ENCODE results near the gene SNTG2. TPM values are rescaled to one million over a fixed set of nuclear protein-coding genes. Genes with fewer than 3 reads are reported as not detected.

The SNTG2 gene
- total RNA-seq, 1 donor from 2014 or later: 7.7 TPM

GRCh38 chr2:1037066-1037465, 86.4 kb downstream of the SNTG2 start:
- H3K27me3 Mint-ChIP-seq (ENCODE audit: unreplicated experiment): peaks cover 8% of the 10 kb centered on the region
- TF ChIP-seq CTCF (IDR thresholded peaks at IDR 0.05; ENCODE audit: partially characterized antibody, unreplicated experiment): no peak
- peaks cover 51% of the 10 kb centered on the region for H3K4me1 Mint-ChIP-seq (ENCODE audit: low read depth, unreplicated experiment)
- peak; percentile 74 for DNase-seq
- peaks cover 13% of the 10 kb centered on the region for H3K9me3 Mint-ChIP-seq (ENCODE audit: unreplicated experiment)
- peak overlapping the region; percentile 52 for H3K4me3 Mint-ChIP-seq (ENCODE audit: unreplicated experiment)
- H3K27ac Mint-ChIP-seq (ENCODE audit: unreplicated experiment): peak overlapping the region; percentile 63
- H3K36me3 Mint-ChIP-seq (ENCODE audit: unreplicated experiment): peaks cover 7% of the 10 kb centered on the region

GRCh38 chr2:1039549-1039948, 88.9 kb downstream of the SNTG2 start:
- peak; percentile 43 for DNase-seq
- peak overlapping the region; percentile 50 for H3K27ac Mint-ChIP-seq (ENCODE audit: unreplicated experiment)
- H3K36me3 Mint-ChIP-seq (ENCODE audit: unreplicated experiment): peaks cover 22% of the 10 kb centered on the region
- H3K4me3 Mint-ChIP-seq (ENCODE audit: unreplicated experiment): no peak overlapping the region
- peaks cover 51% of the 10 kb centered on the region for H3K4me1 Mint-ChIP-seq (ENCODE audit: low read depth, unreplicated experiment)
- TF ChIP-seq CTCF (IDR thresholded peaks at IDR 0.05; ENCODE audit: partially characterized antibody, unreplicated experiment): no peak
- peaks cover 12% of the 10 kb centered on the region for H3K9me3 Mint-ChIP-seq (ENCODE audit: unreplicated experiment)
- peaks cover 6% of the 10 kb centered on the region for H3K27me3 Mint-ChIP-seq (ENCODE audit: unreplicated experiment)

- Mint-ChIP-seq H3K27ac (ENCODE audit: unreplicated experiment) (no peak overlapping the region), H3K9me3 (ENCODE audit: unreplicated experiment) (peaks cover 13% of the 10 kb centered on the region), H3K4me1 (ENCODE audit: low read depth, unreplicated experiment) (peaks cover 36% of the 10 kb centered on the region), H3K4me3 (ENCODE audit: unreplicated experiment) (no peak overlapping the region), H3K27me3 (ENCODE audit: unreplicated experiment) (peaks cover 6% of the 10 kb centered on the region), H3K36me3 (ENCODE audit: unreplicated experiment) (peaks cover 29% of the 10 kb centered on the region)
- no peak for DNase-seq
- TF ChIP-seq CTCF (IDR thresholded peaks at IDR 0.05; ENCODE audit: partially characterized antibody, unreplicated experiment): no peak
Measured at GRCh38 chr2:1041012-1041805, 90.6 kb downstream of the SNTG2 start.

- no peak for DNase-seq
- Mint-ChIP-seq H3K9me3 (ENCODE audit: unreplicated experiment) (peaks cover 3% of the 10 kb centered on the region), H3K4me1 (ENCODE audit: low read depth, unreplicated experiment) (peaks cover 12% of the 10 kb centered on the region), H3K4me3 (ENCODE audit: unreplicated experiment) (no peak overlapping the region), H3K27me3 (ENCODE audit: unreplicated experiment) (peaks cover 2% of the 10 kb centered on the region), H3K27ac (ENCODE audit: unreplicated experiment) (no peak overlapping the region), H3K36me3 (ENCODE audit: unreplicated experiment) (peaks cover 34% of the 10 kb centered on the region)
- TF ChIP-seq CTCF (IDR thresholded peaks at IDR 0.05; ENCODE audit: partially characterized antibody, unreplicated experiment): no peak
Measured at GRCh38 chr2:1045109-1045508, 94.5 kb downstream of the SNTG2 start.

- no peak overlapping the region for H3K4me3 Mint-ChIP-seq (ENCODE audit: unreplicated experiment)
- TF ChIP-seq CTCF (IDR thresholded peaks at IDR 0.05; ENCODE audit: partially characterized antibody, unreplicated experiment): no peak
Measured at GRCh38 chr2:1046067-1046466, 95.4 kb downstream of the SNTG2 start.

More at GRCh38 chr2:1046067-1046466, 95.4 kb downstream of the SNTG2 start:
- H3K36me3 Mint-ChIP-seq (ENCODE audit: unreplicated experiment): peaks cover 34% of the 10 kb centered on the region
- H3K4me1 Mint-ChIP-seq (ENCODE audit: low read depth, unreplicated experiment): peaks cover 5% of the 10 kb centered on the region
- DNase-seq: no peak
- H3K9me3 Mint-ChIP-seq (ENCODE audit: unreplicated experiment): peaks cover 3% of the 10 kb centered on the region
- H3K27me3 Mint-ChIP-seq (ENCODE audit: unreplicated experiment): no peaks in the 10 kb centered on the region
- no peak overlapping the region for H3K27ac Mint-ChIP-seq (ENCODE audit: unreplicated experiment)

Data from glutamatergic neuron (in vitro differentiated cells).